ENCODE results near the gene DCAF7. TPM values are rescaled to one million over a fixed set of nuclear protein-coding genes. Genes with fewer than 3 reads are reported as not detected.
A peak's percentile ranks its signal among the peaks of the same experiment; 100 is the strongest.

DCAF7 gene
- polyA plus RNA-seq, 3 donors: 106 to 121 (median 112) TPM

GRCh38 chr17:63578027-63578768 lies 27.9 kb downstream of the DCAF7 start:
- DNase-seq: no peak

- no peak for DNase-seq
Measured at GRCh38 chr17:63578769-63579111, 28.5 kb downstream of the DCAF7 start.

GRCh38 chr17:63579633-63580032 lies 29.4 kb downstream of the DCAF7 start:
- no peak for DNase-seq

- no peak for DNase-seq
Measured at GRCh38 chr17:63587770-63588169, 37.5 kb downstream of the DCAF7 start.

GRCh38 chr17:63588797-63589196 lies 38.5 kb downstream of the DCAF7 start:
- no peak for DNase-seq

GRCh38 chr17:63589646-63590045 lies 39.4 kb downstream of the DCAF7 start:
- DNase-seq: no peak

GRCh38 chr17:63592797-63593196 lies 42.5 kb downstream of the DCAF7 start:
- no peak for DNase-seq

GRCh38 chr17:63595132-63595531 lies 44.9 kb downstream of the DCAF7 start:
- DNase-seq: no peak

- no peak for DNase-seq
Measured at GRCh38 chr17:63596856-63597586, 46.7 kb downstream of the DCAF7 start.

- no peak for DNase-seq
Measured at GRCh38 chr17:63598281-63598680, 48.0 kb downstream of the DCAF7 start.

- DNase-seq: peak; percentile 76
Measured at GRCh38 chr17:63600569-63601438, 50.5 kb downstream of the DCAF7 start, which contains the start of gene TACO1. Gene TACO1 (plus strand): TSS chr17:63600895. CDS start chr17:63601084, 189 bp downstream.

GRCh38 chr17:63601439-63602371 lies 51.4 kb downstream of the DCAF7 start:
- DNase-seq: no peak

GRCh38 chr17:63609816-63610573 lies 59.7 kb downstream of the DCAF7 start:
- DNase-seq: no peak

- DNase-seq: no peak
Measured at GRCh38 chr17:63610854-63611253, 60.6 kb downstream of the DCAF7 start.

- DNase-seq: no peak
Measured at GRCh38 chr17:63611354-63611753, 61.1 kb downstream of the DCAF7 start.

GRCh38 chr17:63613663-63614062 lies 63.4 kb downstream of the DCAF7 start:
- DNase-seq: no peak

- no peak for DNase-seq
Measured at GRCh38 chr17:63621229-63621683, 71.0 kb downstream of the DCAF7 start.

GRCh38 chr17:63621684-63622573 lies 71.7 kb downstream of the DCAF7 start, which contains the start of gene MAP3K3:
Gene MAP3K3 (plus strand): TSS chr17:63622417. CDS start chr17:63622760, 343 bp downstream.
- DNase-seq: peak; percentile 100
